Measurements from ENCODE around the gene ERI3.

Gene ERI3

GRCh38 chr1:44289530-44289929 lies 65.5 kb downstream of the ERI3 start:
- TF ChIP-seq POLR2AphosphoS5 (IDR thresholded peaks at IDR 0.05; ENCODE audit: low read depth) (no peak), SPI1 (IDR thresholded peaks at IDR 0.05; ENCODE audit: borderline replicate concordance, low read depth) (no peak), REST (IDR thresholded peaks at IDR 0.05; ENCODE audit: insufficient replicate concordance, low read depth) (no peak), GABPA (IDR thresholded peaks at IDR 0.05; ENCODE audit: low read depth) (no peak)
- TF ChIP-seq, protein P1, sequence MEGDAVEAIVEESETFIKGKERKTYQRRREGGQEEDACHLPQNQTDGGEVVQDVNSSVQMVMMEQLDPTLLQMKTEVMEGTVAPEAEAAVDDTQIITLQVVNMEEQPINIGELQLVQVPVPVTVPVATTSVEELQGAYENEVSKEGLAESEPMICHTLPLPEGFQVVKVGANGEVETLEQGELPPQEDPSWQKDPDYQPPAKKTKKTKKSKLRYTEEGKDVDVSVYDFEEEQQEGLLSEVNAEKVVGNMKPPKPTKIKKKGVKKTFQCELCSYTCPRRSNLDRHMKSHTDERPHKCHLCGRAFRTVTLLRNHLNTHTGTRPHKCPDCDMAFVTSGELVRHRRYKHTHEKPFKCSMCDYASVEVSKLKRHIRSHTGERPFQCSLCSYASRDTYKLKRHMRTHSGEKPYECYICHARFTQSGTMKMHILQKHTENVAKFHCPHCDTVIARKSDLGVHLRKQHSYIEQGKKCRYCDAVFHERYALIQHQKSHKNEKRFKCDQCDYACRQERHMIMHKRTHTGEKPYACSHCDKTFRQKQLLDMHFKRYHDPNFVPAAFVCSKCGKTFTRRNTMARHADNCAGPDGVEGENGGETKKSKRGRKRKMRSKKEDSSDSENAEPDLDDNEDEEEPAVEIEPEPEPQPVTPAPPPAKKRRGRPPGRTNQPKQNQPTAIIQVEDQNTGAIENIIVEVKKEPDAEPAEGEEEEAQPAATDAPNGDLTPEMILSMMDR (IDR thresholded peaks at IDR 0.05; ENCODE audit: insufficient read depth, low read length) = no peak
- no peak for DNase-seq (ENCODE audit: low read depth in 1 of 2, low spot score in 1 of 2)
- Histone ChIP-seq H3K27ac (replicated peaks) (no peak overlapping the region), H3K27me3 (ENCODE audit: insufficient read depth, poor library complexity, severe bottlenecking) (no peaks in the 10 kb centered on the region), H3K4me3 (replicated peaks; ENCODE audit: insufficient read depth, low read length) (no peak overlapping the region)

DNA sequence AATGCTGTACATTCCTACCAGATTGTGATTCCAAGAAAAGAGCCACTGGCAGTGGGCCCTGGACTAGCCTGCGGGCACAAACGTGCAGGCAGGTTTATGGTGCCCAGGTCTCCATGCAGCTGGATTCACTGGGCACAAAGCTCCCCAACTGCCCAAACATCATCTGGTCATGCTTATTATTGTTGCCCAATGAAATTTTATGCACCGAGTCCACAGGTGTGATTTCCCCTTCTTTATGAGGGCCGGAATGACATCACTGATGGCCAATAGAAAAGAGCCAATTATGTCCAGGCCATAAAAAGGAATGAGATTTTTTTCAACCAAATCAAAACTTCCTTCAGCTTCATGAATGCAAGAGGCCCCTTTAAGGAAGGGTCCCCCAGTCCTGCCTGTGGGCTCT lies 66.2 kb downstream of the ERI3 start:
- DNase-seq (ENCODE audit: low read depth in 1 of 2, low spot score in 1 of 2) = no peak
- H3K4me3 ChIP-seq (replicated peaks; ENCODE audit: insufficient read depth, low read length) = no peak overlapping the region
- H3K27me3 ChIP-seq (ENCODE audit: insufficient read depth, poor library complexity, severe bottlenecking) = no peaks in the 10 kb centered on the region
- TF ChIP-seq GABPA (IDR thresholded peaks at IDR 0.05; ENCODE audit: low read depth) (no peak), POLR2AphosphoS5 (IDR thresholded peaks at IDR 0.05; ENCODE audit: low read depth) (no peak), REST (IDR thresholded peaks at IDR 0.05; ENCODE audit: insufficient replicate concordance, low read depth) (no peak), SPI1 (IDR thresholded peaks at IDR 0.05; ENCODE audit: borderline replicate concordance, low read depth) (no peak)
- TF ChIP-seq, protein P1 (IDR thresholded peaks at IDR 0.05; ENCODE audit: insufficient read depth, low read length) = no peak
- no peak overlapping the region for H3K27ac ChIP-seq (replicated peaks)

GRCh38 chr1:44284184-44284583 lies 70.9 kb downstream of the ERI3 start:
- no peak for DNase-seq (ENCODE audit: low read depth in 1 of 2, low spot score in 1 of 2)
- H3K27ac ChIP-seq (replicated peaks) = no peak overlapping the region
- no peak overlapping the region for H3K4me3 ChIP-seq (replicated peaks; ENCODE audit: insufficient read depth, low read length)
- no peaks in the 10 kb centered on the region for H3K27me3 ChIP-seq (ENCODE audit: insufficient read depth, poor library complexity, severe bottlenecking)
- TF ChIP-seq REST (IDR thresholded peaks at IDR 0.05; ENCODE audit: insufficient replicate concordance, low read depth) = no peak
- TF ChIP-seq POLR2AphosphoS5 (IDR thresholded peaks at IDR 0.05; ENCODE audit: low read depth) = no peak
- TF ChIP-seq, protein P1 (IDR thresholded peaks at IDR 0.05; ENCODE audit: insufficient read depth, low read length) = no peak
- no peak for TF ChIP-seq GABPA (IDR thresholded peaks at IDR 0.05; ENCODE audit: low read depth)
- TF ChIP-seq SPI1 (IDR thresholded peaks at IDR 0.05; ENCODE audit: borderline replicate concordance, low read depth) = no peak
